ENCODE data around the gene GNAO1.

DNA sequence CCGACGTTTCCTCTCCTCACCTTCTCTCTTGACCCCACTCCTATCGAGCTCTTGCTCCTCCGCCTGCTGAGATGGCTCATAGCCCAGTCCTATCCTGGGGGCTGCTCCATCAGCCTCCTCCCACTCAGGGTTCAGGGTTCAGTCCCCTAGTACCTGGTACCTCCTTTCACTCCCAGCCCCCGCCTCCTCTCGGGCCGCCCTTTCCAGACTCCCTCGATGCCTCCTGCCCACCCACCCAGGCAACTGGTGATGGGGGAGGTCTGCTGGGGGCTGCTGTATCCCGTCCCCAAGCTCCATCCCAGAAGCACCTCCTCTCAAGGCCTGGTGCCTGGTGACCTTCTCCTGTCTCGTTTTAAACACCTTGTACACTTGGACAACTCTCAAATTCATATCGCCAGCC lies 140.1 kb downstream of the GNAO1 start:
- no peak for TF ChIP-seq GATA2 (IDR thresholded peaks at IDR 0.05; ENCODE audit: low read depth, low read length)
- TF ChIP-seq GATA3 (IDR thresholded peaks at IDR 0.05; ENCODE audit: low read depth, low read length), result no peak
